ENCODE results near the gene ISYNA1. TPM values are rescaled to one million over a fixed set of nuclear protein-coding genes. Genes with fewer than 3 reads are reported as not detected.

Gene ISYNA1
- total and polyA plus RNA-seq, 2 of the 4 experiments (the other 2 are of a cell fraction), result 3.4 to 24.7 TPM

DNA sequence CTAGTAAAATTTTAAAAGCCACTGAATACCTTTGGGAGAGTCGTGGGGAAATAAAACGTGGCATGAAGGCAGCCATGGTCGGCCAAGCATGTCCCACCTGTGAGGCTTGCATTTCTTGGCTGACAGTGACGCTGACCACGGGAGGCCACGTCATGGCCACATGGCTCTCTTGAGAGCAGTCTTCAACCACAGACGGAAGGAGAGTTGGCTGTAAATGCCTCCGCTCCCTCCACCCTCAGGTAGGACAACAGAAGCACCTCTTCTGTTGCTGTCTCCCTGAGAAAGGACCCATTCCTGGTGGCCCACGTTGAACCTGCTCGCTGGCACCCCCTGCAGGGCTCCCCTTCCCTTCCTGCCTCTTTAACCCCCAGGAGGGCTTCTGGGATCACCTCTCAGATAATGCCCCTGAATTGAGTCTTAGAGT is 29.9 kb downstream of the ISYNA1 start:
- no peaks in the 10 kb centered on the region for H3K27me3 ChIP-seq (ENCODE audit: control insufficient read depth, insufficient read depth, low read length)
- POLR2A ChIA-PET (ENCODE audit: unreplicated experiment), result no interaction called here
- H3K23ac ChIP-seq (ENCODE audit: low read depth, low read length), result no peak overlapping the region
- H3K27ac ChIP-seq (ENCODE audit: insufficient read depth, low read length), result no peak overlapping the region
- H2AK9ac ChIP-seq (replicated peaks; ENCODE audit: low read depth, low read length, poor library complexity), result no peak overlapping the region
- H2BK120ac ChIP-seq (ENCODE audit: low read depth, low read length), result no peak overlapping the region
- H3K9me3 ChIP-seq (ENCODE audit: control insufficient read depth, insufficient read depth, low read length), result no peaks in the 10 kb centered on the region
- ATAC-seq (ENCODE audit: low read depth), result no peak; the same call in 1 of the 2 replicates
- no peak overlapping the region for H3K18ac ChIP-seq (ENCODE audit: low read depth, low read length)
- in situ Hi-C loops (cut with MboI; ENCODE audit: low sequenced_read_pairs), result loop anchor here (5.0 to 10.0 kb wide), 2 partner anchors 56 to 133 kb away; partner anchors contain the start of gene IQCN
- H2AK5ac ChIP-seq (ENCODE audit: low read depth, low read length), result peak overlapping the region; percentile 90; the same call in 1 of the 2 replicates
- intact Hi-C loops (cut with micrococcal nuclease), result no loop called here
- no peaks in the 10 kb centered on the region for H3K4me1 ChIP-seq (ENCODE audit: control insufficient read depth, insufficient read depth, low read length)
- H3K36me3 ChIP-seq (ENCODE audit: control insufficient read depth, insufficient read depth, low read length), result no peaks in the 10 kb centered on the region
- H3K4ac ChIP-seq (ENCODE audit: low read depth, low read length), result 0 out of 2 replicates have a peak overlapping the region, but pooled peaks have one; percentile 42
- H3K9ac ChIP-seq (ENCODE audit: low read depth, low read length), result no peak overlapping the region
- dilution Hi-C loops (cut with HindIII; ENCODE audit: low sequenced_read_pairs, unreplicated experiment), result no loop called here
- H4K20me1 ChIP-seq (ENCODE audit: insufficient read depth, low read length), result no peaks in the 10 kb centered on the region
- DNase-seq, result no peak
- no peak overlapping the region for H4K5ac ChIP-seq (ENCODE audit: low read depth, low read length)
- no peak overlapping the region for H2BK20ac ChIP-seq (ENCODE audit: low read depth, low read length)
- H3K9me1 ChIP-seq (ENCODE audit: insufficient read depth, low read length), result no peaks in the 10 kb centered on the region
- BruUV-seq (replicated peaks), result no TSS peak
- no peak overlapping the region for H3K4me3 ChIP-seq (ENCODE audit: insufficient read depth, low read depth, low read length)
- no peak overlapping the region for H3K56ac ChIP-seq (ENCODE audit: extremely low read depth, insufficient read depth, low read length)
- H2BK15ac ChIP-seq (ENCODE audit: low read depth, low read length), result no peak overlapping the region; the same call in 2 of the 3 replicates
- H4K8ac ChIP-seq (ENCODE audit: low read depth in 2 of 2, low read length in 2 of 2), result no peak overlapping the region
- CTCF ChIA-PET, result no interaction called here
- no peak overlapping the region for H4K91ac ChIP-seq (ENCODE audit: insufficient read depth, low read depth, low read length)
- no peak overlapping the region for H2BK5ac ChIP-seq (ENCODE audit: low read depth, low read length, poor library complexity, severe bottlenecking)
- no peak overlapping the region for H3K4me2 ChIP-seq (ENCODE audit: low read depth, low read length)
- no peak for TF ChIP-seq RCOR1 (IDR thresholded peaks at IDR 0.05; ENCODE audit: insufficient replicate concordance, low read length)
- TF ChIP-seq BHLHE40 (IDR thresholded peaks at IDR 0.05; ENCODE audit: low read depth, low read length), result no peak
- TF ChIP-seq RFX5 (IDR thresholded peaks at IDR 0.05; ENCODE audit: low read depth, low read length), result no peak
- peak; percentile 47 for TF ChIP-seq RAD21 (IDR thresholded peaks at IDR 0.05; ENCODE audit: low read length)
- TF ChIP-seq SMC3 (IDR thresholded peaks at IDR 0.05; ENCODE audit: low read depth, low read length), result peak; percentile 38
- no peak for TF ChIP-seq POLR2A (IDR thresholded peaks at IDR 0.05; ENCODE audit: low read depth, low read length)
- TF ChIP-seq FOS (IDR thresholded peaks at IDR 0.05; ENCODE audit: low read depth, low read length), result no peak
- TF ChIP-seq, protein P1, sequence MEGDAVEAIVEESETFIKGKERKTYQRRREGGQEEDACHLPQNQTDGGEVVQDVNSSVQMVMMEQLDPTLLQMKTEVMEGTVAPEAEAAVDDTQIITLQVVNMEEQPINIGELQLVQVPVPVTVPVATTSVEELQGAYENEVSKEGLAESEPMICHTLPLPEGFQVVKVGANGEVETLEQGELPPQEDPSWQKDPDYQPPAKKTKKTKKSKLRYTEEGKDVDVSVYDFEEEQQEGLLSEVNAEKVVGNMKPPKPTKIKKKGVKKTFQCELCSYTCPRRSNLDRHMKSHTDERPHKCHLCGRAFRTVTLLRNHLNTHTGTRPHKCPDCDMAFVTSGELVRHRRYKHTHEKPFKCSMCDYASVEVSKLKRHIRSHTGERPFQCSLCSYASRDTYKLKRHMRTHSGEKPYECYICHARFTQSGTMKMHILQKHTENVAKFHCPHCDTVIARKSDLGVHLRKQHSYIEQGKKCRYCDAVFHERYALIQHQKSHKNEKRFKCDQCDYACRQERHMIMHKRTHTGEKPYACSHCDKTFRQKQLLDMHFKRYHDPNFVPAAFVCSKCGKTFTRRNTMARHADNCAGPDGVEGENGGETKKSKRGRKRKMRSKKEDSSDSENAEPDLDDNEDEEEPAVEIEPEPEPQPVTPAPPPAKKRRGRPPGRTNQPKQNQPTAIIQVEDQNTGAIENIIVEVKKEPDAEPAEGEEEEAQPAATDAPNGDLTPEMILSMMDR (conservative IDR thresholded peaks at IDR 0.05; ENCODE audit: low read depth, low read length), result peak; percentile 33; the same call in 1 of the 2 replicates
- peak overlapping the region; percentile 67 for H2AFZ ChIP-seq (replicated peaks; ENCODE audit: low read length, poor library complexity)
- H3K79me1 ChIP-seq (ENCODE audit: low read depth in 1 of 2, low read length in 2 of 2), result no peaks in the 10 kb centered on the region
- H3K14ac ChIP-seq (replicated peaks; ENCODE audit: low read depth, low read length), result no peak overlapping the region
- 73% methylated on average over 3 of the region's 10 CpGs; no CpG with 5 or more reads in 1 of the 2 experiments for WGBS, 2 experiments (ENCODE audit: extremely low coverage in 2 of 2, insufficient read length in 1 of 2)
